ENCODE data around the gene EFEMP2. TPM values are rescaled to one million over a fixed set of nuclear protein-coding genes. Genes with fewer than 3 reads are reported as not detected.

Gene EFEMP2
- total and polyA plus RNA-seq, 10 of the 15 experiments (the other 5 are each of a cell fraction or from before 2014, with no cell fraction given): 0.24 to 13.2 (median 1.3) TPM; not detected in 1

GRCh38 chr11:65860278-65861164 is 12.1 kb downstream of the EFEMP2 start, which contains the start of gene MUS81 (continued):
- TF ChIP-seq HSF1 (IDR thresholded peaks at IDR 0.05; ENCODE audit: low read depth, low read length) (no peak), IKZF1 (conservative IDR thresholded peaks at IDR 0.05) (peak; percentile 88), MEF2B (IDR thresholded peaks at IDR 0.05; ENCODE audit: partially characterized antibody, poor library complexity, severe bottlenecking) (no peak), KAT2A (conservative IDR thresholded peaks at IDR 0.05; ENCODE audit: control insufficient read depth, low read depth, low read length) (no peak), EP300 (IDR thresholded peaks at IDR 0.05; ENCODE audit: borderline replicate concordance in 1 of 2, control insufficient read depth in 1 of 2, low read depth in 2 of 2, low read length in 2 of 2) (peak in 1 of 2 experiments; percentile 20; a peak in 1 of 4 replicates), ZNF687 (IDR thresholded peaks at IDR 0.05) (0 out of 2 replicates have a peak, but pooled peaks have one; percentile 6), NBN (IDR thresholded peaks at IDR 0.05) (peak; percentile 82; the same call in 1 of the 2 replicates), POLR2AphosphoS2 (IDR thresholded peaks at IDR 0.05; ENCODE audit: low read depth, low read length) (no peak; the same call in 1 of the 2 replicates), ZNF217 (IDR thresholded peaks at IDR 0.05) (peak; percentile 64; the same call in 1 of the 2 replicates), WRNIP1 (IDR thresholded peaks at IDR 0.05; ENCODE audit: borderline replicate concordance, low read depth, low read length) (no peak), MXI1 (IDR thresholded peaks at IDR 0.05; ENCODE audit: low read depth, low read length) (peak; percentile 77), USF2 (IDR thresholded peaks at IDR 0.05; ENCODE audit: borderline replicate concordance, low read depth, low read length) (no peak), POU2F2 (IDR thresholded peaks at IDR 0.05; ENCODE audit: borderline replicate concordance, low read depth, low read length) (no peak; the same call in 2 of the 3 replicates), PKNOX1 (IDR thresholded peaks at IDR 0.05) (peak; percentile 94), ZBTB33 (IDR thresholded peaks at IDR 0.05) (no peak), CHD1 (IDR thresholded peaks at IDR 0.05; ENCODE audit: low read depth, low read length) (no peak), ZBED1 (IDR thresholded peaks at IDR 0.05; ENCODE audit: borderline replicate concordance) (no peak), BMI1 (IDR thresholded peaks at IDR 0.05; ENCODE audit: borderline replicate concordance) (no peak), NRF1 (conservative IDR thresholded peaks at IDR 0.05; ENCODE audit: low read depth, low read length) (no peak)

Measured in GM12878 (cell line).